MM.1S (cell line): Measurements from ENCODE around the gene ATP2C1.

Source experiments
- DNase-seq: peaks from one replicate; pipeline ENCODE4 v3.0.0-alpha.2; 2015
- H2AFZ ChIP-seq: fragments of 300-600 bp; sonication (generic); 2 replicates; pipeline ENCODE4 v1.6.0; 2016; ENCODE audit warnings: antibody characterized with exemption, low read length
- H3F3A ChIP-seq: fragments of 300-600 bp; sonication (generic); 2 replicates; pipeline ENCODE4 v1.6.1; 2016; ENCODE audit warnings: mild to moderate bottlenecking, antibody characterized with exemption, low read length, moderate library complexity, mixed read lengths; ENCODE audit not compliant: insufficient read depth
- H3K27ac ChIP-seq: fragments of 300-600 bp; sonication (generic); 2 replicates; pipeline ENCODE4 v1.5.1; 2016; ENCODE audit warnings: mild to moderate bottlenecking, low read length
- H3K27me3 ChIP-seq: fragments of 300-600 bp; sonication (generic); replicated peaks from 2 replicates; pipeline ENCODE4 v1.6.0; 2016; ENCODE audit warnings: low read length; ENCODE audit not compliant: insufficient read depth
- H3K36me3 ChIP-seq: fragments of 300-600 bp; sonication (generic); replicated peaks from 2 replicates; pipeline ENCODE4 v1.6.1; 2016; ENCODE audit warnings: mild to moderate bottlenecking, low read length, mixed read lengths; ENCODE audit not compliant: insufficient read depth
- H3K4me1 ChIP-seq: fragments of 300-600 bp; sonication (generic); 2 replicates; pipeline ENCODE4 v1.6.1; 2016; ENCODE audit warnings: low read length, mixed read lengths
- H3K4me2 ChIP-seq: fragments of 300-600 bp; sonication (generic); 2 replicates; pipeline ENCODE4 v1.6.0; 2016; ENCODE audit warnings: low read depth, low read length
- H3K4me3 ChIP-seq: fragments of 300-600 bp; sonication (generic); 2 replicates; pipeline ENCODE4 v1.5.1; 2016; ENCODE audit warnings: low read length, mixed read lengths
- H3K79me2 ChIP-seq: fragments of 300-600 bp; sonication (generic); 2 replicates; pipeline ENCODE4 v1.6.1; 2016; ENCODE audit warnings: mixed run types, low read length, mixed read lengths
- H3K9ac ChIP-seq: fragments of 300-600 bp; sonication (generic); 2 replicates; pipeline ENCODE4 v1.6.1; 2016; ENCODE audit warnings: low read length, mixed read lengths
- H3K9me2 ChIP-seq: fragments of 300-600 bp; sonication (generic); replicated peaks from 2 replicates; pipeline ENCODE4 v1.6.1; 2016; ENCODE audit warnings: mild to moderate bottlenecking, low read length, mixed read lengths; ENCODE audit not compliant: insufficient read depth
- H3K9me3 ChIP-seq: fragments of 300-600 bp; sonication (generic); replicated peaks from 2 replicates; pipeline ENCODE4 v1.6.1; 2016; ENCODE audit warnings: mild to moderate bottlenecking, low read length, mixed read lengths; ENCODE audit not compliant: insufficient read depth
- H4K20me1 ChIP-seq: fragments of 300-600 bp; sonication (generic); 2 replicates; pipeline ENCODE4 v1.6.1; 2016; ENCODE audit warnings: mild to moderate bottlenecking, low read length, moderate library complexity, mixed read lengths; ENCODE audit not compliant: insufficient read depth
- CTCF ChIP-seq: fragments of 300-600 bp; sonication (generic); IDR thresholded peaks from 2 replicates; pipeline ENCODE4 v1.5.1; 2016; ENCODE audit warnings: antibody characterized with exemption, low read length, mixed read lengths
- EZH2 ChIP-seq: fragments of 300-600 bp; sonication (generic); optimal IDR thresholded peaks from 2 replicates; pipeline ENCODE3; 2017; ENCODE audit warnings: low read depth, mild to moderate bottlenecking, antibody characterized with exemption, low read length, mixed read lengths
- EZH2phosphoT487 ChIP-seq: fragments of 300-600 bp; sonication (generic); IDR thresholded peaks from 2 replicates; pipeline ENCODE4 v1.6.1; 2018; ENCODE audit warnings: antibody characterized with exemption, low read length

ATP2C1 gene

GRCh38 chr3:130916507-130917167, 22.8 kb downstream of the ATP2C1 start:
- no peak for DNase-seq
- H3K9ac ChIP-seq = no peak overlapping the region
- H3F3A ChIP-seq = no peaks in the 10 kb centered on the region
- H3K79me2 ChIP-seq = peaks cover 77% of the 10 kb centered on the region
- no peak overlapping the region for H3K4me3 ChIP-seq
- H3K9me3 ChIP-seq = no peaks in the 10 kb centered on the region
- H2AFZ ChIP-seq = no peak overlapping the region
- no peak overlapping the region for H3K27ac ChIP-seq
- no peak overlapping the region for H3K4me2 ChIP-seq
- no peaks in the 10 kb centered on the region for H3K36me3 ChIP-seq
- H3K4me1 ChIP-seq = 0 out of 2 replicates have a peak, but pooled peaks cover 6% of the 10 kb centered on the region
- TF ChIP-seq EZH2 (no peak), CTCF (no peak), EZH2phosphoT487 (no peak)
- no peaks in the 10 kb centered on the region for H3K9me2 ChIP-seq
- H4K20me1 ChIP-seq = no peaks in the 10 kb centered on the region
- H3K27me3 ChIP-seq = no peaks in the 10 kb centered on the region

GRCh38 chr3:130918328-130918727, 24.4 kb downstream of the ATP2C1 start:
- Histone ChIP-seq H3K9ac (no peak overlapping the region), H4K20me1 (no peaks in the 10 kb centered on the region), H3K9me2 (no peaks in the 10 kb centered on the region), H3K36me3 (no peaks in the 10 kb centered on the region), H3K4me1 (0 out of 2 replicates have a peak, but pooled peaks cover 6% of the 10 kb centered on the region), H2AFZ (no peak overlapping the region), H3K27me3 (no peaks in the 10 kb centered on the region), H3K27ac (no peak overlapping the region), H3F3A (no peaks in the 10 kb centered on the region), H3K4me2 (no peak overlapping the region), H3K79me2 (peaks cover 92% of the 10 kb centered on the region), H3K4me3 (no peak overlapping the region), H3K9me3 (no peaks in the 10 kb centered on the region)
- TF ChIP-seq EZH2 = no peak
- no peak for TF ChIP-seq EZH2phosphoT487
- TF ChIP-seq CTCF = no peak
- DNase-seq = no peak

GRCh38 chr3:130925628-130926027, 31.7 kb downstream of the ATP2C1 start:
- no peak overlapping the region for H3K4me2 ChIP-seq

More at GRCh38 chr3:130925628-130926027, 31.7 kb downstream of the ATP2C1 start:
- Histone ChIP-seq H3K79me2 (peaks cover 91% of the 10 kb centered on the region), H3K27me3 (no peaks in the 10 kb centered on the region), H3F3A (no peaks in the 10 kb centered on the region), H3K9me2 (no peaks in the 10 kb centered on the region), H4K20me1 (no peaks in the 10 kb centered on the region; the same call in 1 of the 2 replicates), H3K4me3 (no peak overlapping the region), H3K27ac (no peak overlapping the region), H3K9me3 (no peaks in the 10 kb centered on the region), H3K4me1 (no peaks in the 10 kb centered on the region), H3K36me3 (0 out of 2 replicates have a peak, but pooled peaks cover under 1% of the 10 kb centered on the region), H3K9ac (no peak overlapping the region), H2AFZ (no peak overlapping the region)
- DNase-seq = no peak
- TF ChIP-seq CTCF (no peak), EZH2phosphoT487 (no peak), EZH2 (no peak)
